B cell (primary cell): Measurements from ENCODE around the gene GPR137.

Experiments used
- CTCF ChIP-seq: fragments of 200-600 bp; IDR thresholded peaks from one replicate; pipeline ENCODE4 v1.8.0; 2022; ENCODE audit warnings: antibody characterized with exemption, mild to moderate bottlenecking
- EZH2 ChIP-seq: IDR thresholded peaks from 2 replicates; pipeline ENCODE4 v1.6.1; 2012; ENCODE audit warnings: borderline replicate concordance, low read depth, mild to moderate bottlenecking, moderate library complexity, low read length; ENCODE audit not compliant: insufficient read depth, poor library complexity, severe bottlenecking

- TF ChIP-seq CTCF (no peak), EZH2 (no peak)
These were observed 2.2 kb downstream of the GPR137 start for GRCh38 chr11:64287676-64288352.
